Measurements from ENCODE around the gene TP53RK. TPM values are rescaled to one million over a fixed set of nuclear protein-coding genes. Genes with fewer than 3 reads are reported as not detected.

Gene TP53RK
- total and polyA plus RNA-seq, 2 of the 13 experiments (the other 11 are each of a cell fraction or from before 2014, with no cell fraction given) = 12.9 to 25.5 TPM

DNA sequence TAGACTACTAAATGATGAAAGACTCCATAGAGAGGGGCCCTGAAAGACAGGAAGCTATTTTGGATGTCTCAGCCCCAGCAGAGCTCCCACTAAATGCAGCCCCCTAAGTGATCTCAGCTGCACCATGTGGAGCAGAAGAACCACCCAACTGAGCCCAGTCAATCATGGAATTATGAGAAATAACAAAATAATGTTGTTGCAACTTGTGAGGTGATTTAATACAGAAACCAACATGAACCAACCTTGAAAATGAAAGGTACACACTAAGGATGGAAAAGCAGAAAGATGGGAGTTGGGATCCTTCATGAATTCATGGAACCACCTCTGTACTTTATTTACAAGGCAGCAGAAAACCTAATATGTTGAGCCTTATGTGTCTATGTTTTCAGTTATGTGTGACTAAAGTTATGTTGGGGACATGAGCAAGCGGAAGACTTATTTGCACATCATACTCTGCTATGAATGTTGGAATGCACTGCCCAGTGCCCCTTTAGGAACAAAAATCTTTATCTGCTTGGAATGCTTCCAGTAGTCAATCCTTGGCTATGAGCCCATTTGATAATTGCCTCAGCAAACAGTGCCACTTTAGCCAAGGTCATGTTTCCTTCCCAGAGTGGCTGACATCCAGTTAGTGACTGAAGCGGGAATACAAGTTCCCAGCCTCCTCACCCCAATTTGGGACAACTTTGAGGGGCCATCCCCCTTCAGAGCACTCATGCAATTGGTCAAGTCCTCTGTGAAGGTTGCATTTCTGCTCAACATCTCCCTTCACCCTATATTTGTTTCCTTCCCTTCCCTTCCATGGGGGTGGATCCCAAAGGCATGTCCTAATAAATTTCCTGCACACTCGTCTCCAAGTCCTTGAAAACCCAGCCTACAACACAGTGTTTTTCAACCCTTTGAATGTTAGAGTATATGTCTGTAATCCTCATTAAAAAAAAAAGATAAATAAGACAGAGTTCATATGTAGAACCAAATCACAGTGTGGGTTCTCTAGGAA is 18.4 kb downstream of the TP53RK start (continued):
- TF ChIP-seq ZNF782 (CRISPR knock-in tag; IDR thresholded peaks at IDR 0.05; ENCODE audit: borderline replicate concordance) (0 out of 2 replicates have a peak, but pooled peaks have one; percentile 63), ZMAT3 (CRISPR knock-in tag; conservative IDR thresholded peaks at IDR 0.05) (peak; percentile 58; the same call in 1 of the 2 replicates), ZNF136 (CRISPR knock-in tag; IDR thresholded peaks at IDR 0.05; ENCODE audit: low read depth) (no peak), ZNF569 (CRISPR knock-in tag; IDR thresholded peaks at IDR 0.05; ENCODE audit: borderline replicate concordance) (no peak), MEIS1 (CRISPR knock-in tag; IDR thresholded peaks at IDR 0.05; ENCODE audit: borderline replicate concordance) (peak; percentile 88; the same call in 1 of the 2 replicates), ZNF441 (CRISPR knock-in tag; IDR thresholded peaks at IDR 0.05; ENCODE audit: borderline replicate concordance) (no peak), ARNT (IDR thresholded peaks at IDR 0.05) (no peak), GTF3A (CRISPR knock-in tag; conservative IDR thresholded peaks at IDR 0.05) (no peak), CBX5 (CRISPR knock-in tag; IDR thresholded peaks at IDR 0.05; ENCODE audit: borderline replicate concordance) (peak; percentile 94), JUNB (CRISPR knock-in tag; IDR thresholded peaks at IDR 0.05; ENCODE audit: borderline replicate concordance) (0 out of 2 replicates have a peak, but pooled peaks have one; percentile 20), ZNF383 (CRISPR knock-in tag; IDR thresholded peaks at IDR 0.05; ENCODE audit: borderline replicate concordance) (no peak), ZNF562 (CRISPR knock-in tag; IDR thresholded peaks at IDR 0.05; ENCODE audit: borderline replicate concordance) (no peak), IKZF1 (IDR thresholded peaks at IDR 0.05) (no peak), MBNL3 (CRISPR knock-in tag; conservative IDR thresholded peaks at IDR 0.05) (no peak), ZBTB7B (CRISPR knock-in tag; IDR thresholded peaks at IDR 0.05) (peak; percentile 99), HMG20A (CRISPR knock-in tag; IDR thresholded peaks at IDR 0.05; ENCODE audit: borderline replicate concordance) (peak; percentile 99), REL (CRISPR knock-in tag; conservative IDR thresholded peaks at IDR 0.05) (no peak), KDM3A (CRISPR knock-in tag; IDR thresholded peaks at IDR 0.05; ENCODE audit: low read depth) (peak; percentile 87; the same call in 1 of the 2 replicates), FIP1L1 (IDR thresholded peaks at IDR 0.05; ENCODE audit: borderline replicate concordance, insufficient read depth, low read depth, low read length) (no peak), ZNF138 (CRISPR knock-in tag; IDR thresholded peaks at IDR 0.05; ENCODE audit: low read depth) (no peak)
- TF ChIP-seq, protein P1, sequence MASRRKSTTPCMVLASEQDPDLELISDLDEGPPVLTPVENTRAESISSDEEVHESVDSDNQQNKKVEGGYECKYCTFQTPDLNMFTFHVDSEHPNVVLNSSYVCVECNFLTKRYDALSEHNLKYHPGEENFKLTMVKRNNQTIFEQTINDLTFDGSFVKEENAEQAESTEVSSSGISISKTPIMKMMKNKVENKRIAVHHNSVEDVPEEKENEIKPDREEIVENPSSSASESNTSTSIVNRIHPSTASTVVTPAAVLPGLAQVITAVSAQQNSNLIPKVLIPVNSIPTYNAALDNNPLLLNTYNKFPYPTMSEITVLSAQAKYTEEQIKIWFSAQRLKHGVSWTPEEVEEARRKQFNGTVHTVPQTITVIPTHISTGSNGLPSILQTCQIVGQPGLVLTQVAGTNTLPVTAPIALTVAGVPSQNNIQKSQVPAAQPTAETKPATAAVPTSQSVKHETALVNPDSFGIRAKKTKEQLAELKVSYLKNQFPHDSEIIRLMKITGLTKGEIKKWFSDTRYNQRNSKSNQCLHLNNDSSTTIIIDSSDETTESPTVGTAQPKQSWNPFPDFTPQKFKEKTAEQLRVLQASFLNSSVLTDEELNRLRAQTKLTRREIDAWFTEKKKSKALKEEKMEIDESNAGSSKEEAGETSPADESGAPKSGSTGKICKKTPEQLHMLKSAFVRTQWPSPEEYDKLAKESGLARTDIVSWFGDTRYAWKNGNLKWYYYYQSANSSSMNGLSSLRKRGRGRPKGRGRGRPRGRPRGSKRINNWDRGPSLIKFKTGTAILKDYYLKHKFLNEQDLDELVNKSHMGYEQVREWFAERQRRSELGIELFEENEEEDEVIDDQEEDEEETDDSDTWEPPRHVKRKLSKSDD (CRISPR knock-in tag; IDR thresholded peaks at IDR 0.05; ENCODE audit: low read depth) = peak; percentile 71; the same call in 1 of the 2 replicates
- TF ChIP-seq, protein P2, sequence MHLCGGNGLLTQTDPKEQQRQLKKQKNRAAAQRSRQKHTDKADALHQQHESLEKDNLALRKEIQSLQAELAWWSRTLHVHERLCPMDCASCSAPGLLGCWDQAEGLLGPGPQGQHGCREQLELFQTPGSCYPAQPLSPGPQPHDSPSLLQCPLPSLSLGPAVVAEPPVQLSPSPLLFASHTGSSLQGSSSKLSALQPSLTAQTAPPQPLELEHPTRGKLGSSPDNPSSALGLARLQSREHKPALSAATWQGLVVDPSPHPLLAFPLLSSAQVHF (CRISPR knock-in tag; IDR thresholded peaks at IDR 0.05) = no peak
- TF ChIP-seq, protein P3, sequence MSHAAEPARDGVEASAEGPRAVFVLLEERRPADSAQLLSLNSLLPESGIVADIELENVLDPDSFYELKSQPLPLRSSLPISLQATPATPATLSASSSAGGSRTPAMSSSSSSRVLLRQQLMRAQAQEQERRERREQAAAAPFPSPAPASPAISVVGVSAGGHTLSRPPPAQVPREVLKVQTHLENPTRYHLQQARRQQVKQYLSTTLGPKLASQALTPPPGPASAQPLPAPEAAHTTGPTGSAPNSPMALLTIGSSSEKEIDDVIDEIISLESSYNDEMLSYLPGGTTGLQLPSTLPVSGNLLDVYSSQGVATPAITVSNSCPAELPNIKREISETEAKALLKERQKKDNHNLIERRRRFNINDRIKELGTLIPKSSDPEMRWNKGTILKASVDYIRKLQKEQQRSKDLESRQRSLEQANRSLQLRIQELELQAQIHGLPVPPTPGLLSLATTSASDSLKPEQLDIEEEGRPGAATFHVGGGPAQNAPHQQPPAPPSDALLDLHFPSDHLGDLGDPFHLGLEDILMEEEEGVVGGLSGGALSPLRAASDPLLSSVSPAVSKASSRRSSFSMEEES (CRISPR knock-in tag; IDR thresholded peaks at IDR 0.05) = peak; percentile 95

Measured in HepG2 (cell line).